ENCODE measurements around the gene RPL9.

Gene RPL9

GRCh38 chr4:39442998-39443397 lies 15.7 kb downstream of the RPL9 start:
- CTCF ChIA-PET, result no interaction called here
- TF ChIP-seq FOXK2 (IDR thresholded peaks at IDR 0.05) (no peak), ELF4 (IDR thresholded peaks at IDR 0.05) (no peak), ARNT (IDR thresholded peaks at IDR 0.05) (no peak), TARDBP (IDR thresholded peaks at IDR 0.05) (no peak), BHLHE40 (IDR thresholded peaks at IDR 0.05; ENCODE audit: borderline replicate concordance) (no peak), FOXM1 (IDR thresholded peaks at IDR 0.05; ENCODE audit: borderline replicate concordance) (no peak), NFRKB (IDR thresholded peaks at IDR 0.05) (no peak), LEF1 (IDR thresholded peaks at IDR 0.05; ENCODE audit: borderline replicate concordance) (no peak), SP1 (IDR thresholded peaks at IDR 0.05) (no peak), L3MBTL2 (conservative IDR thresholded peaks at IDR 0.05) (no peak), ZNF384 (IDR thresholded peaks at IDR 0.05) (no peak)
- POLR2A ChIA-PET, result no interaction called here
- no peak for DNase-seq (ENCODE audit: extremely low spot score)

- no peak for DNase-seq (ENCODE audit: extremely low spot score)
- ChIA-PET CTCF (no interaction called here), POLR2A (no interaction called here)
- TF ChIP-seq FOXK2 (IDR thresholded peaks at IDR 0.05) (no peak), LEF1 (IDR thresholded peaks at IDR 0.05; ENCODE audit: borderline replicate concordance) (no peak), PKNOX1 (IDR thresholded peaks at IDR 0.05) (no peak), SUZ12 (IDR thresholded peaks at IDR 0.05) (no peak), ZNF384 (IDR thresholded peaks at IDR 0.05) (no peak), ELF4 (IDR thresholded peaks at IDR 0.05) (no peak), L3MBTL2 (conservative IDR thresholded peaks at IDR 0.05) (no peak)
Measured at GRCh38 chr4:39441593-39441992, 17.1 kb downstream of the RPL9 start.

- DNase-seq (ENCODE audit: extremely low spot score), result no peak
- POLR2A ChIA-PET, result interaction anchor here (1.0 kb wide), 1 partner anchor 16 kb away, joined by 3 read pairs; no protein-coding TSS in a partner anchor
- CTCF ChIA-PET, result interaction anchor here (0.7 to 1.1 kb wide), 4 partner anchors 8 to 253 kb away, joined by 3 to 4 read pairs (median 3); partner anchors contain the start of gene WDR19
- TF ChIP-seq FOXM1 (IDR thresholded peaks at IDR 0.05; ENCODE audit: borderline replicate concordance) (no peak), ZNF384 (IDR thresholded peaks at IDR 0.05) (no peak), L3MBTL2 (conservative IDR thresholded peaks at IDR 0.05) (no peak), HDGF (IDR thresholded peaks at IDR 0.05; ENCODE audit: borderline replicate concordance) (no peak), FOXA1 (IDR thresholded peaks at IDR 0.05) (no peak)
Measured at GRCh38 chr4:39435659-39436563, 22.8 kb downstream of the RPL9 start.

GRCh38 chr4:39433878-39434492 lies 24.7 kb downstream of the RPL9 start:
- no peak for TF ChIP-seq LEF1 (IDR thresholded peaks at IDR 0.05; ENCODE audit: borderline replicate concordance)
- no peak for TF ChIP-seq FOXM1 (IDR thresholded peaks at IDR 0.05; ENCODE audit: borderline replicate concordance)
- no peak for TF ChIP-seq SP1 (IDR thresholded peaks at IDR 0.05)
- no peak for TF ChIP-seq BHLHE40 (IDR thresholded peaks at IDR 0.05; ENCODE audit: borderline replicate concordance)
- TF ChIP-seq ZNF384 (IDR thresholded peaks at IDR 0.05), result no peak
- TF ChIP-seq TARDBP (IDR thresholded peaks at IDR 0.05), result no peak
- no peak for TF ChIP-seq FOXA1 (IDR thresholded peaks at IDR 0.05)
- no peak for TF ChIP-seq CTBP1 (IDR thresholded peaks at IDR 0.05; ENCODE audit: borderline replicate concordance)
- TF ChIP-seq SUZ12 (IDR thresholded peaks at IDR 0.05), result no peak
- CTCF ChIA-PET, result no interaction called here
- POLR2A ChIA-PET, result no interaction called here
- DNase-seq (ENCODE audit: extremely low spot score), result no peak

GRCh38 chr4:39429476-39430334 lies 29.0 kb downstream of the RPL9 start:
- no peak for DNase-seq (ENCODE audit: extremely low spot score)
- CTCF ChIA-PET, result interaction anchor here (0.7 kb wide), 1 partner anchor 202 kb away, joined by 3 read pairs; no protein-coding TSS in a partner anchor
- TF ChIP-seq TARDBP (IDR thresholded peaks at IDR 0.05), result no peak
- TF ChIP-seq LEF1 (IDR thresholded peaks at IDR 0.05; ENCODE audit: borderline replicate concordance), result no peak
- no peak for TF ChIP-seq PKNOX1 (IDR thresholded peaks at IDR 0.05)
- TF ChIP-seq L3MBTL2 (conservative IDR thresholded peaks at IDR 0.05), result no peak
- TF ChIP-seq SUZ12 (IDR thresholded peaks at IDR 0.05), result no peak
- TF ChIP-seq FOXK2 (IDR thresholded peaks at IDR 0.05), result no peak
- TF ChIP-seq ELF4 (IDR thresholded peaks at IDR 0.05), result no peak
- no peak for TF ChIP-seq FOXA1 (IDR thresholded peaks at IDR 0.05)
- TF ChIP-seq HDGF (IDR thresholded peaks at IDR 0.05; ENCODE audit: borderline replicate concordance), result no peak
- no peak for TF ChIP-seq ARNT (IDR thresholded peaks at IDR 0.05)
- no peak for TF ChIP-seq NFRKB (IDR thresholded peaks at IDR 0.05)
- no peak for TF ChIP-seq BHLHE40 (IDR thresholded peaks at IDR 0.05; ENCODE audit: borderline replicate concordance)
- TF ChIP-seq CTBP1 (IDR thresholded peaks at IDR 0.05; ENCODE audit: borderline replicate concordance), result no peak
- TF ChIP-seq ZNF384 (IDR thresholded peaks at IDR 0.05), result no peak
- POLR2A ChIA-PET, result interaction anchor here (1.0 to 1.2 kb wide), 3 partner anchors 23 to 29 kb away, joined by 3 to 4 read pairs (median 3); partner anchors contain the start of genes LIAS and RPL9
